HFFc6 (cell line): ENCODE results near the gene CYP24A1. TPM values are rescaled to one million over a fixed set of nuclear protein-coding genes. Genes with fewer than 3 reads are reported as not detected.

Source experiments
- DNase-seq: peaks from one replicate; pipeline ENCODE4 v3.0.0-alpha.2; 2018
- H3K27ac Mint-ChIP-seq: 2 replicates; pipeline ENCODE4 v1.8.0; 2020; ENCODE audit warnings: mild to moderate bottlenecking, mixed read lengths
- H3K27me3 Mint-ChIP-seq: 2 replicates; pipeline ENCODE4 v1.8.0; 2021; ENCODE audit warnings: mild to moderate bottlenecking, moderate library complexity, mixed read lengths; ENCODE audit not compliant: insufficient read depth
- H3K36me3 Mint-ChIP-seq: 2 replicates; pipeline ENCODE4 v1.8.0; 2021; ENCODE audit warnings: low read depth, mixed read lengths
- H3K4me1 Mint-ChIP-seq: 2 replicates; pipeline ENCODE4 v1.8.0; 2020; ENCODE audit warnings: low read depth, mixed read lengths
- H3K4me3 Mint-ChIP-seq: 2 replicates; pipeline ENCODE4 v1.8.0; 2020; ENCODE audit warnings: mild to moderate bottlenecking, moderate library complexity, mixed read lengths
- H3K9me3 Mint-ChIP-seq: 2 replicates; pipeline ENCODE4 v1.8.0; 2020; ENCODE audit warnings: mild to moderate bottlenecking, mixed read lengths
- total RNA-seq, 6 experiments: library from RNA; stranded (reverse); fragmentation: NEBNext Ultra II Directional; extraction: Animal tissue kit (Norgen Biotek cat#: 25700); gene quantifications; 2 replicates in 1 of 6; 3 replicates in 5 of 6; pipeline ENCODE4 v1.2.3, GENCODE V29; 2021
- TF ChIP-seq, protein P1 (sequence below): fragments of 200-600 bp; sonication (generic); IDR thresholded peaks from 2 replicates; pipeline ENCODE4 v1.5.0; 2021; ENCODE audit warnings: antibody characterized with exemption, mild to moderate bottlenecking

The CYP24A1 gene
- total RNA-seq, 6 experiments from 2014 or later, result 0.11 to 1.1 (median 0.37) TPM; not detected in 2

DNA sequence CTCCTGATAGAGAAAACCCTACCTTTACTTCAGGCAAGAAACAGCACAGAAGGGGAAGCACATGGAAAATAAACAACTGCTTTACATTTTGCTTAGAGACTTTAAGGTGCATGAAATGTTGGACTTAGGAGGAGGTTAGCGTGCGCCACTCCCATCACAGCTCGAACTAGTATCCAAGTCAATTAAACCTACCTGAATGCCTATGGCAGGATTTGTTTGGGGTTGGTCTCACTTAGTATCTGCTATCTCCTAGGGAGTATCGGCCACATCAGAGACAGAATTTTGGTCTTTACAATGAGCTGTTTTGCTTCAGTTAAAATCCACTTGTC is 12.0 kb downstream of the CYP24A1 start:
- DNase-seq, result no peak
- Mint-ChIP-seq H3K4me1 (peaks cover 6% of the 10 kb centered on the region; the same call in 1 of the 2 replicates), H3K27ac (no peak overlapping the region), H3K4me3 (no peak overlapping the region), H3K9me3 (no peaks in the 10 kb centered on the region), H3K36me3 (no peaks in the 10 kb centered on the region), H3K27me3 (peaks cover 6% of the 10 kb centered on the region; the same call in 1 of the 2 replicates)
- TF ChIP-seq, protein P1, sequence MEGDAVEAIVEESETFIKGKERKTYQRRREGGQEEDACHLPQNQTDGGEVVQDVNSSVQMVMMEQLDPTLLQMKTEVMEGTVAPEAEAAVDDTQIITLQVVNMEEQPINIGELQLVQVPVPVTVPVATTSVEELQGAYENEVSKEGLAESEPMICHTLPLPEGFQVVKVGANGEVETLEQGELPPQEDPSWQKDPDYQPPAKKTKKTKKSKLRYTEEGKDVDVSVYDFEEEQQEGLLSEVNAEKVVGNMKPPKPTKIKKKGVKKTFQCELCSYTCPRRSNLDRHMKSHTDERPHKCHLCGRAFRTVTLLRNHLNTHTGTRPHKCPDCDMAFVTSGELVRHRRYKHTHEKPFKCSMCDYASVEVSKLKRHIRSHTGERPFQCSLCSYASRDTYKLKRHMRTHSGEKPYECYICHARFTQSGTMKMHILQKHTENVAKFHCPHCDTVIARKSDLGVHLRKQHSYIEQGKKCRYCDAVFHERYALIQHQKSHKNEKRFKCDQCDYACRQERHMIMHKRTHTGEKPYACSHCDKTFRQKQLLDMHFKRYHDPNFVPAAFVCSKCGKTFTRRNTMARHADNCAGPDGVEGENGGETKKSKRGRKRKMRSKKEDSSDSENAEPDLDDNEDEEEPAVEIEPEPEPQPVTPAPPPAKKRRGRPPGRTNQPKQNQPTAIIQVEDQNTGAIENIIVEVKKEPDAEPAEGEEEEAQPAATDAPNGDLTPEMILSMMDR, result no peak

- H3K4me1 Mint-ChIP-seq, result peaks cover 6% of the 10 kb centered on the region; the same call in 1 of the 2 replicates
- H3K27ac Mint-ChIP-seq, result no peak overlapping the region
- H3K36me3 Mint-ChIP-seq, result no peaks in the 10 kb centered on the region
- peaks cover 6% of the 10 kb centered on the region; the same call in 1 of the 2 replicates for H3K27me3 Mint-ChIP-seq
- TF ChIP-seq, protein P1, result no peak
- H3K4me3 Mint-ChIP-seq, result no peak overlapping the region
- no peaks in the 10 kb centered on the region for H3K9me3 Mint-ChIP-seq
- DNase-seq, result no peak
These were observed 12.6 kb downstream of the CYP24A1 start for GRCh38 chr20:54161008-54161820.

GRCh38 chr20:54160065-54161007 is 13.4 kb downstream of the CYP24A1 start:
- TF ChIP-seq, protein P1, result no peak
- H3K4me3 Mint-ChIP-seq, result no peak overlapping the region
- peaks cover 6% of the 10 kb centered on the region; the same call in 1 of the 2 replicates for H3K27me3 Mint-ChIP-seq
- no peak for DNase-seq
- H3K36me3 Mint-ChIP-seq, result no peaks in the 10 kb centered on the region
- H3K9me3 Mint-ChIP-seq, result no peaks in the 10 kb centered on the region
- H3K4me1 Mint-ChIP-seq, result no peaks in the 10 kb centered on the region
- no peak overlapping the region for H3K27ac Mint-ChIP-seq

- Mint-ChIP-seq H3K4me3 (no peak overlapping the region), H3K27me3 (peaks cover 6% of the 10 kb centered on the region; the same call in 1 of the 2 replicates), H3K27ac (no peak overlapping the region), H3K4me1 (no peaks in the 10 kb centered on the region), H3K36me3 (no peaks in the 10 kb centered on the region), H3K9me3 (no peaks in the 10 kb centered on the region)
- DNase-seq, result no peak
- TF ChIP-seq, protein P1, result no peak
These were observed 14.8 kb downstream of the CYP24A1 start for GRCh38 chr20:54158856-54159418.

GRCh38 chr20:54158226-54158625 is 15.6 kb downstream of the CYP24A1 start:
- Mint-ChIP-seq H3K27ac (no peak overlapping the region), H3K36me3 (no peaks in the 10 kb centered on the region), H3K4me1 (no peaks in the 10 kb centered on the region), H3K9me3 (no peaks in the 10 kb centered on the region), H3K27me3 (peaks cover 6% of the 10 kb centered on the region; the same call in 1 of the 2 replicates), H3K4me3 (no peak overlapping the region)
- TF ChIP-seq, protein P1, result no peak
- no peak for DNase-seq
